ENCODE measurements around the gene COL4A6. TPM values are rescaled to one million over a fixed set of nuclear protein-coding genes. Genes with fewer than 3 reads are reported as not detected.

Gene COL4A6
- total and polyA plus RNA-seq, 2 of the 4 experiments (the other 2 are of a cell fraction): 0.36 to 0.74 TPM

DNA sequence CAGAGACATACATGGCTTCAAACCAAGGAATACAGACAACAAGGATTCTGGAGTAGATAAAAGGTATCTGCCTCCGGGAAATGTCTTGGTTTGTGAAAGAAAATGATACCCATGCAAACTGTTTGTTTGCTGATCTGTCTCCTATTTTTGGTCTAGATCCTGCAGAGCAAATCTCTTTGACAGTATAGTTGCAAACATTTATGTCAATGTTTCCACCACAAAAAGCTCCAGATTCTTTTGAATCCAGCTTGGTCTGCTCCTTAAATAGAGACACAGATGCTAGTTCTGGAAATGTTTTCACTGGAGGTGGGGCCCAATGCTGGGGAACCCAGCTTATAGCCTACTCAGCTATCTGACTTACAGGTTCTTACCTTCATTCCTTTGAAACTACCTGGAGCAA is 226.9 kb downstream of the COL4A6 start:
- CTCF ChIA-PET: no interaction called here
- dilution Hi-C loops (cut with HindIII; ENCODE audit: low sequenced_read_pairs, unreplicated experiment): no loop called here

More for the DNA sequence above, 226.9 kb downstream of the COL4A6 start:
- Histone ChIP-seq H3K4me1 (ENCODE audit: control insufficient read depth, insufficient read depth, low read length) (no peaks in the 10 kb centered on the region), H3K27me3 (ENCODE audit: control insufficient read depth, insufficient read depth, low read length) (peaks cover 8% of the 10 kb centered on the region), H3K14ac (replicated peaks; ENCODE audit: low read depth, low read length) (no peak overlapping the region), H2BK120ac (ENCODE audit: low read depth, low read length) (no peak overlapping the region), H2AK9ac (replicated peaks; ENCODE audit: low read depth, low read length, poor library complexity) (no peak overlapping the region), H2BK5ac (ENCODE audit: low read depth, low read length, poor library complexity, severe bottlenecking) (no peak overlapping the region), H3K27ac (ENCODE audit: insufficient read depth, low read length) (no peak overlapping the region), H4K5ac (ENCODE audit: low read depth, low read length) (no peak overlapping the region), H2BK20ac (ENCODE audit: low read depth, low read length) (no peak overlapping the region), H3K4me3 (ENCODE audit: insufficient read depth, low read depth, low read length) (no peak overlapping the region), H2AK5ac (ENCODE audit: low read depth, low read length) (no peak overlapping the region), H3K56ac (ENCODE audit: extremely low read depth, insufficient read depth, low read length) (no peak overlapping the region), H3K23ac (ENCODE audit: low read depth, low read length) (no peak overlapping the region), H4K8ac (ENCODE audit: low read depth in 2 of 2, low read length in 2 of 2) (no peak overlapping the region), H3K18ac (ENCODE audit: low read depth, low read length) (no peak overlapping the region), H3K79me1 (ENCODE audit: low read depth in 1 of 2, low read length in 2 of 2) (no peaks in the 10 kb centered on the region), H3K9me1 (ENCODE audit: insufficient read depth, low read length) (no peaks in the 10 kb centered on the region; the same call in 1 of the 2 replicates), H4K91ac (ENCODE audit: insufficient read depth, low read depth, low read length) (no peak overlapping the region), H4K20me1 (ENCODE audit: insufficient read depth, low read length) (no peaks in the 10 kb centered on the region), H3K4me2 (ENCODE audit: low read depth, low read length) (no peak overlapping the region), H3K9me3 (ENCODE audit: control insufficient read depth, insufficient read depth, low read length) (no peaks in the 10 kb centered on the region), H3K9ac (ENCODE audit: low read depth, low read length) (no peak overlapping the region), H2BK15ac (ENCODE audit: low read depth, low read length) (no peak overlapping the region), H3K36me3 (ENCODE audit: control insufficient read depth, insufficient read depth, low read length) (no peaks in the 10 kb centered on the region), H2AFZ (replicated peaks; ENCODE audit: low read length, poor library complexity) (no peak overlapping the region), H3K4ac (ENCODE audit: low read depth, low read length) (no peak overlapping the region)
- TF ChIP-seq, protein P1, sequence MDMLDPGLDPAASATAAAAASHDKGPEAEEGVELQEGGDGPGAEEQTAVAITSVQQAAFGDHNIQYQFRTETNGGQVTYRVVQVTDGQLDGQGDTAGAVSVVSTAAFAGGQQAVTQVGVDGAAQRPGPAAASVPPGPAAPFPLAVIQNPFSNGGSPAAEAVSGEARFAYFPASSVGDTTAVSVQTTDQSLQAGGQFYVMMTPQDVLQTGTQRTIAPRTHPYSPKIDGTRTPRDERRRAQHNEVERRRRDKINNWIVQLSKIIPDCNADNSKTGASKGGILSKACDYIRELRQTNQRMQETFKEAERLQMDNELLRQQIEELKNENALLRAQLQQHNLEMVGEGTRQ (IDR thresholded peaks at IDR 0.05; ENCODE audit: low read depth, low read length): no peak
- TF ChIP-seq SMC3 (IDR thresholded peaks at IDR 0.05; ENCODE audit: low read depth, low read length) (no peak), BHLHE40 (IDR thresholded peaks at IDR 0.05; ENCODE audit: low read depth, low read length) (no peak)
- BruUV-seq (replicated peaks): no TSS peak
- ATAC-seq (ENCODE audit: low read depth): no peak
- WGBS, 2 experiments (ENCODE audit: extremely low coverage in 2 of 2, insufficient read length in 1 of 2): no CpG with 5 or more reads among the region's 1 CpG
- no peak for DNase-seq
- in situ Hi-C loops (cut with MboI; ENCODE audit: low sequenced_read_pairs): no loop called here
- POLR2A ChIA-PET (ENCODE audit: unreplicated experiment): no interaction called here
- intact Hi-C loops (cut with micrococcal nuclease): no loop called here
